Measurements from ENCODE around the gene FAM120A.

Gene FAM120A

DNA sequence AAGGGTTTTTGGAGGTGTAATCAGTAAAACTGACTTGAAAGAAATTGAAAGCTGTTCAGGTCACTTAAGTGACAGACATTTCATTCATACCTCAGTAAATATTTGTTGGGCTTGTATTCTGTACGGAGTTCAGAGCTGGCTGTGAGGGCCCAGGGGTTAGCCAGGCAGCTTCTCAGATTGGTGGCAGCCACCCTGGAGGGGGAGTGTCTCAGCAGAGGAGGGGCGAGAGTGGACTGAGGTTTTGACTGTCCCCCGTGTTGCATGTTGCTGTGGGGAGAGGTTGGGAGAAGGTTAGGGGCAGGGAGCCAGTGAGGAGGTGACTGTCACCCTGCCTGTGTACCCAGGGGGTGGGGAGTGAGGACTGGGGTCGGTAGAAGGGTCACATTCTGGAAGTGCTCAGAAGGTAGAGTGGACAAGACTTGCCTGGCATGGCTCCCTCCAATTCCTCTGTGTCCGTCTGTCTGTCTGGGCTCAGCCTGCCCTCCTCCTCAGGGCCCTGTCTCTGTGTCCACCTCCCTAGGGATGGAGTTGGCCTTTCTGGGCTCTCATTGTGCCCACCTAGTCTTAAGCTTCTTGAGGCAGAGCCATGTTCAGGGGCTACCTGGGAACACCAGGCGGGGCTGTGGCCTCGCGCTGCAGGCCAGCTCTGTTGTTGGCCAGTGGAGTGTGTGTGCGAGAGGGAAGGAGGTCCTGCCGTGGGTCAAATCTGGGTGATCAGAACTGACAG, 129.3 kb downstream of the FAM120A start:
- peaks cover 41 to 44% of the 10 kb centered on the region in 2 donors for H3K4me1 ChIP-seq (ENCODE audit: control insufficient read depth in 1 of 2, insufficient read depth in 2 of 2, low read length in 2 of 2)
- H3K9me3 ChIP-seq (ENCODE audit: control insufficient read depth in 1 of 2, low read length in 2 of 2), result peaks cover 0 to 6% of the 10 kb centered on the region in 2 donors
- no peak overlapping the region for H3K27ac ChIP-seq (ENCODE audit: low read depth, low read length)
- no peak overlapping the region for H3K9ac ChIP-seq (ENCODE audit: low read depth in 1 of 2, low read length in 2 of 2)
- no peaks in the 10 kb centered on the region for H3K27me3 ChIP-seq (ENCODE audit: control insufficient read depth in 1 of 2, insufficient read depth in 2 of 2, low read length in 2 of 2)
- no peaks in the 10 kb centered on the region for H3K36me3 ChIP-seq (ENCODE audit: control insufficient read depth in 1 of 2, insufficient read depth in 2 of 2, low read length in 2 of 2)
- H3K4me3 ChIP-seq (ENCODE audit: low read depth in 1 of 2, low read length in 2 of 2), result no peak overlapping the region

DNA sequence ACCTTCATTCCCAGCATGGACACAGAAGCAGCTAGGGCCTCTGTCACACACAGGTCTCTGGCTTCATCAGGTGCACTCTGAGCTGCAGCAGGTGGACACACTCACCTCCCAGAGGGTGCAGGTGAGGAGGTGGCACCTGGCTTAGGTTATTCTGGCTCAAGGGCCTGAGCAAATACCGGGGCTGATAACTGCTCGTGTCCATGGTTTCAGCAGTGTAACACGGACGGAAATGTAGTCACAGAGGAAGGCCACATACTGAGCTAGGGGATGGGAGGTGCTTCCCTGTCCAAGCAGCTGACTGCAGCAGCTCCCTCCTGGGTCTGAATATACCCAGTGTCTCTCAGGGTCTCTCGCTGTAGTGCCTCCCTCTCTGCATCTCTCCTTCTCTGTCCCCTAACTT, 130.6 kb downstream of the FAM120A start:
- peaks cover 42 to 44% of the 10 kb centered on the region in 2 donors for H3K4me1 ChIP-seq (ENCODE audit: control insufficient read depth in 1 of 2, insufficient read depth in 2 of 2, low read length in 2 of 2)
- H3K4me3 ChIP-seq (ENCODE audit: low read depth in 1 of 2, low read length in 2 of 2), result no peak overlapping the region
- H3K9me3 ChIP-seq (ENCODE audit: control insufficient read depth in 1 of 2, low read length in 2 of 2), result peaks cover 0 to 6% of the 10 kb centered on the region in 2 donors
- H3K27ac ChIP-seq (ENCODE audit: low read depth, low read length), result no peak overlapping the region
- H3K36me3 ChIP-seq (ENCODE audit: control insufficient read depth in 1 of 2, insufficient read depth in 2 of 2, low read length in 2 of 2), result no peaks in the 10 kb centered on the region
- H3K9ac ChIP-seq (ENCODE audit: low read depth in 1 of 2, low read length in 2 of 2), result no peak overlapping the region
- no peaks in the 10 kb centered on the region for H3K27me3 ChIP-seq (ENCODE audit: control insufficient read depth in 1 of 2, insufficient read depth in 2 of 2, low read length in 2 of 2)

DNA sequence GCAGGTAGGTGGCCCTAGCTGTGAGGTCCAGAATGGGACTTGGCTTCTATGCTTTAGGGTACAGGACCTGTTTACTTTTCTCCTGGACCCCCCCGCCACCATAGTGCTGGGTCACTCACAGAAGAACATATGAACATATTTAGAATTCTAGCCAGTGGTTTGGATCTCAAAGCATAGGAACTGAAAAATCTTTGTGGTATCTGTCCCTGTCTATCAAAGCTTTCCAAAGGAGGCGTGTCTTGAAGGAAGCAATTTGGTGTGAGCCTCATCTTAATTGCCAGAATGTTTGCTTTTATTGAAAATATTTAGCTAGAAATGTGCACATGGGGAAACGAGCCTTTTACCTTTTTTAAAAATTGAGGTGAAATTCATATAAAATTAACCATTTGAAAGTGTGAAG, 131.1 kb downstream of the FAM120A start:
- H3K9me3 ChIP-seq (ENCODE audit: control insufficient read depth in 1 of 2, low read length in 2 of 2), result peaks cover 0 to 6% of the 10 kb centered on the region in 2 donors
- H3K27ac ChIP-seq (ENCODE audit: low read depth, low read length), result no peak overlapping the region
- no peaks in the 10 kb centered on the region for H3K36me3 ChIP-seq (ENCODE audit: control insufficient read depth in 1 of 2, insufficient read depth in 2 of 2, low read length in 2 of 2)
- H3K4me3 ChIP-seq (ENCODE audit: low read depth in 1 of 2, low read length in 2 of 2), result no peak overlapping the region
- no peaks in the 10 kb centered on the region for H3K27me3 ChIP-seq (ENCODE audit: control insufficient read depth in 1 of 2, insufficient read depth in 2 of 2, low read length in 2 of 2)
- no peak overlapping the region for H3K9ac ChIP-seq (ENCODE audit: low read depth in 1 of 2, low read length in 2 of 2)
- peaks cover 41 to 42% of the 10 kb centered on the region in 2 donors for H3K4me1 ChIP-seq (ENCODE audit: control insufficient read depth in 1 of 2, insufficient read depth in 2 of 2, low read length in 2 of 2)

DNA sequence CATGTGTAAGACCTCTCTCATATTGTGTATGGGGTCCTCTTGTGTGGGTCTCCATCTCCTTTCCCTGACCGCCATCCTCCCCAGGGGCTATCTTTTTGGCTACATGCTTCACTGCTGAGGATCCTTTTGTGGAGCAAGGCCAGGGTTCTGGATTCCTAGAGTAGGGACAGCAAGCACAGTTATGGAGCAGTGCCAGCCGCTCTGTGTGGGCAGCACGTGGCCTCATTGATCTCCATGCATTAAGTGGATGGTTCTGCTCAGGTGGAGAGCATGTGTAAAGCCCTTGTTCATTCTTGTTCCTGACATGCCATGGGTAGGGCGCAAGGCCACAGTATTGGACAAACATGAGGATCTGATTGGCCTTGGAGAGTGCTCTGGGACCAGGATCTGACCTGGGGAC, 133.8 kb downstream of the FAM120A start:
- Histone ChIP-seq H3K4me1 (ENCODE audit: control insufficient read depth in 1 of 2, insufficient read depth in 2 of 2, low read length in 2 of 2) (peaks cover 32% of the 10 kb centered on the region in 2 donors), H3K9ac (ENCODE audit: low read depth in 1 of 2, low read length in 2 of 2) (no peak overlapping the region)

DNA sequence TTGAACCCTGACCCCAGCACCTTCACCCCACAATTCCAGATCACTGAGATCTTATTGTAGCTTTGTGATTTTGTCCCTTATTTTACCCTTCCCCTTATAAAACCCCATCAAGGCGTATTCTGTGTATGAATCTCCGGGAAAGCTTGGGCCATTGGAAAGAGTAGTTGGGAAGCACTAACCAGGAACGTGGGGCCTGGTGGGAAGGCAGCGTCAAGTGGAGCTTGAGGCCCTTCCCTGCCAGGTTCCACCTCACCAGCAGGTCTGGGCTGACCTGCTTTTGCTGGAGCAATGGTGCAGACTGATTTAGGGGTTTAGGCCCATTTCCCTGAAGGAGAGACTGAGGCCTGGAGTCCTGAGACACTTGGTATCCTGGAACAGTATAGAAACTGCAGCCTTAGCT, 134.2 kb downstream of the FAM120A start:
- H3K27me3 ChIP-seq (ENCODE audit: control insufficient read depth in 1 of 2, insufficient read depth in 2 of 2, low read length in 2 of 2), result no peaks in the 10 kb centered on the region
- no peak overlapping the region for H3K27ac ChIP-seq (ENCODE audit: low read depth, low read length)
- H3K9me3 ChIP-seq (ENCODE audit: control insufficient read depth in 1 of 2, low read length in 2 of 2), result peaks cover 0 to 6% of the 10 kb centered on the region in 2 donors
- no peaks in the 10 kb centered on the region for H3K36me3 ChIP-seq (ENCODE audit: control insufficient read depth in 1 of 2, insufficient read depth in 2 of 2, low read length in 2 of 2)
- H3K4me3 ChIP-seq (ENCODE audit: low read depth in 1 of 2, low read length in 2 of 2), result no peak overlapping the region
- no peak overlapping the region for H3K9ac ChIP-seq (ENCODE audit: low read depth in 1 of 2, low read length in 2 of 2)
- H3K4me1 ChIP-seq (ENCODE audit: control insufficient read depth in 1 of 2, insufficient read depth in 2 of 2, low read length in 2 of 2), result peaks cover 27 to 31% of the 10 kb centered on the region in 2 donors

More for the DNA sequence above, 133.8 kb downstream of the FAM120A start:
- Histone ChIP-seq H3K9me3 (ENCODE audit: control insufficient read depth in 1 of 2, low read length in 2 of 2) (peaks cover 0 to 6% of the 10 kb centered on the region in 2 donors), H3K36me3 (ENCODE audit: control insufficient read depth in 1 of 2, insufficient read depth in 2 of 2, low read length in 2 of 2) (no peaks in the 10 kb centered on the region), H3K27me3 (ENCODE audit: control insufficient read depth in 1 of 2, insufficient read depth in 2 of 2, low read length in 2 of 2) (no peaks in the 10 kb centered on the region), H3K27ac (ENCODE audit: low read depth, low read length) (no peak overlapping the region), H3K4me3 (ENCODE audit: low read depth in 1 of 2, low read length in 2 of 2) (no peak overlapping the region)

DNA sequence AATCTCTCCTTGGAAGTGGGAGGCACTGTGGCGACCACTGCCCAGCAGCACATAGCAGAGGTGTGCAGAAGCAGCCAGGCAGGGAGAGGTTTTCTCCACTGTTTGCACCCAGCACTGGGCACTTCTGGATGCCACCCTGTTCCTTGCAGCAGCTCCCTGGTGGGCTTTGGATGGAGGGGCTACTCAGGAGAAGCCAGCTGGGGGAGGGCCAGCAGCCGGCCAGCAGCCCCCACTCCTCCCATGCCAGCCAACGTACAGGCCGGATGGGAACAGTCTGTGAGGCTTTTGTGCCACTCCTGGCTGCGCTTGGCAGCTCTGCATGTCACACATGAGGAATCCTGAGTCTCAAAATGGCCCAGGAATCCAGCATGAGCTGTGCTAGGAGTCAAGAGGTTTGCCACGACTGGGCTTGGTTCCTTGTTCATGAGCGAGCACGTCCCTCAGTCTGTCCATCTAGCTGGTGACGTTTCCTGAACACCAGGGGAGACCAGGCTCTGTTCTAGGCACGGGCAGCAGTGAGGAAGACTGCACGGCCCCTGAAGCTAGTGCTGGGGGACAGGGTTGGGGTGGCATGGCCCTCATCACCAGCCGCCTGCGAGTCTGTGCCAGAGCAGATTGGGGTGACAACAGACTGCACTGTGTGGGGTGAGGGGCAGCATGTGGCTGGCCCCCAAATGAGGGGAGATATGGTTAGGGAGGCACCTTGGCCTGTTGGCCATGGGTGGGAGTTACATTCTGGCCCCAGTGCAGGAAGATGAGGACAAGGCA, 135.0 kb downstream of the FAM120A start:
- no peaks in the 10 kb centered on the region for H3K27me3 ChIP-seq (ENCODE audit: control insufficient read depth in 1 of 2, insufficient read depth in 2 of 2, low read length in 2 of 2)
- H3K36me3 ChIP-seq (ENCODE audit: control insufficient read depth in 1 of 2, insufficient read depth in 2 of 2, low read length in 2 of 2), result no peaks in the 10 kb centered on the region
- no peak overlapping the region for H3K9ac ChIP-seq (ENCODE audit: low read depth in 1 of 2, low read length in 2 of 2)
- H3K27ac ChIP-seq (ENCODE audit: low read depth, low read length), result no peak overlapping the region
- H3K4me3 ChIP-seq (ENCODE audit: low read depth in 1 of 2, low read length in 2 of 2), result no peak overlapping the region
- H3K9me3 ChIP-seq (ENCODE audit: control insufficient read depth in 1 of 2, low read length in 2 of 2), result peaks cover 0 to 6% of the 10 kb centered on the region in 2 donors
- H3K4me1 ChIP-seq (ENCODE audit: control insufficient read depth in 1 of 2, insufficient read depth in 2 of 2, low read length in 2 of 2), result peaks cover 20 to 23% of the 10 kb centered on the region in 2 donors

DNA sequence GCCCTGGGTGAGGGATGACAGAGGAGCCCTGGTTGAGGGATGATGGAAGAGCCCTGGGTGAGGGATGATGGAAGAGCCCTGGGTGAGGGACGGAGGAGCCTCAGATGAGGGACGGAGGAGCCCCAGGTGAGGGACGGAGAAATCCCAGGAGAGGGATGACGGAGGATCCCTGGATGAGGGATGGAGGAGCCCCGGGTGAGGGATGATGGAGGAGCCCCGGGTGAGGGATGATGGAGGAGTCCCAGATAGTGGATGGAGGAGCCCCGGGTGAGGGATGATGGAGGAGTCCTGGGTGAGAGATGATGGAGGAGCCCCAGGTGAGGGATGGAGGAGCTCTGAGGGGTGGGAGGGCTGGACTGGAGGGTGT, 135.8 kb downstream of the FAM120A start:
- Histone ChIP-seq H3K27me3 (ENCODE audit: control insufficient read depth in 1 of 2, insufficient read depth in 2 of 2, low read length in 2 of 2) (no peaks in the 10 kb centered on the region), H3K4me3 (ENCODE audit: low read depth in 1 of 2, low read length in 2 of 2) (no peak overlapping the region), H3K4me1 (ENCODE audit: control insufficient read depth in 1 of 2, insufficient read depth in 2 of 2, low read length in 2 of 2) (peaks cover 12 to 15% of the 10 kb centered on the region in 2 donors), H3K27ac (ENCODE audit: low read depth, low read length) (no peak overlapping the region), H3K9me3 (ENCODE audit: control insufficient read depth in 1 of 2, low read length in 2 of 2) (peaks cover 0 to 6% of the 10 kb centered on the region in 2 donors), H3K9ac (ENCODE audit: low read depth in 1 of 2, low read length in 2 of 2) (no peak overlapping the region), H3K36me3 (ENCODE audit: control insufficient read depth in 1 of 2, insufficient read depth in 2 of 2, low read length in 2 of 2) (no peaks in the 10 kb centered on the region)

DNA sequence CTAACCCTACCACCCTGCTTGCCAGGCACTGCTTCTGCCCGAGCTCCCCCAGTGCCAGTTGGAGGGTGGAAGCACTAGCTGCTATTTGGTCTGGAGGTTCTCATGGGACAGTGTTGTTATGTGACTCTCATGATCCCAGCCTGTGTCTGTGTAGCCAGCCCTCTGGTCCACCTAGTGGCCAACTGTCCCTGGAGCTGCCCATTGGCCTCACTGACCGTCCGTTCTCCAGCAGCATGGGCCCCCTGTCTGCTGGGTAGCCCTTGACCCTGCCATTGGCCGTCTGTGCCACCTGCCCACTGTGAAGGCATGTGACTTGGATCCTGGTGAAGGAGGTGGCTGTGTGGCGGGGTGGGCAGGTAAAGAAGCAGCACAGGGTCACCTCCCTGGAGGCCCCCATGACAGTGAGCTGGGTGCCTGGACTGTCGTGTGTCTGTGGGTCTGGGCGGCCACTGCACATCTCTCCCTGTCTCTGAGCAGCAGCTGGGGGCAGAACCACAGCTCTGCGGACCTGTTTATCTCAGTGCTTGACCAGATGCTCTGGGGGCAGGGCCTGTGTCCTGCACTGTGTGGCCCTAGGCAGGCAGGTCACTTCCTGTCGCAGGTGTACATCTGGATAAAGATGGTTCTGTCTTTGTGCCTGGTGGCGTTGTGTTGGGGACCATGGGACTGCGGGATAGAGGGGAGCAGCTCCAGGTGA, 136.3 kb downstream of the FAM120A start:
- no peak overlapping the region for H3K9ac ChIP-seq (ENCODE audit: low read depth in 1 of 2, low read length in 2 of 2)
- H3K36me3 ChIP-seq (ENCODE audit: control insufficient read depth in 1 of 2, insufficient read depth in 2 of 2, low read length in 2 of 2), result no peaks in the 10 kb centered on the region
- no peak overlapping the region for H3K4me3 ChIP-seq (ENCODE audit: low read depth in 1 of 2, low read length in 2 of 2)
- H3K9me3 ChIP-seq (ENCODE audit: control insufficient read depth in 1 of 2, low read length in 2 of 2), result peaks cover 0 to 6% of the 10 kb centered on the region in 2 donors
- no peak overlapping the region for H3K27ac ChIP-seq (ENCODE audit: low read depth, low read length)
- H3K27me3 ChIP-seq (ENCODE audit: control insufficient read depth in 1 of 2, insufficient read depth in 2 of 2, low read length in 2 of 2), result no peaks in the 10 kb centered on the region
- H3K4me1 ChIP-seq (ENCODE audit: control insufficient read depth in 1 of 2, insufficient read depth in 2 of 2, low read length in 2 of 2), result peaks cover 7 to 10% of the 10 kb centered on the region in 2 donors

DNA sequence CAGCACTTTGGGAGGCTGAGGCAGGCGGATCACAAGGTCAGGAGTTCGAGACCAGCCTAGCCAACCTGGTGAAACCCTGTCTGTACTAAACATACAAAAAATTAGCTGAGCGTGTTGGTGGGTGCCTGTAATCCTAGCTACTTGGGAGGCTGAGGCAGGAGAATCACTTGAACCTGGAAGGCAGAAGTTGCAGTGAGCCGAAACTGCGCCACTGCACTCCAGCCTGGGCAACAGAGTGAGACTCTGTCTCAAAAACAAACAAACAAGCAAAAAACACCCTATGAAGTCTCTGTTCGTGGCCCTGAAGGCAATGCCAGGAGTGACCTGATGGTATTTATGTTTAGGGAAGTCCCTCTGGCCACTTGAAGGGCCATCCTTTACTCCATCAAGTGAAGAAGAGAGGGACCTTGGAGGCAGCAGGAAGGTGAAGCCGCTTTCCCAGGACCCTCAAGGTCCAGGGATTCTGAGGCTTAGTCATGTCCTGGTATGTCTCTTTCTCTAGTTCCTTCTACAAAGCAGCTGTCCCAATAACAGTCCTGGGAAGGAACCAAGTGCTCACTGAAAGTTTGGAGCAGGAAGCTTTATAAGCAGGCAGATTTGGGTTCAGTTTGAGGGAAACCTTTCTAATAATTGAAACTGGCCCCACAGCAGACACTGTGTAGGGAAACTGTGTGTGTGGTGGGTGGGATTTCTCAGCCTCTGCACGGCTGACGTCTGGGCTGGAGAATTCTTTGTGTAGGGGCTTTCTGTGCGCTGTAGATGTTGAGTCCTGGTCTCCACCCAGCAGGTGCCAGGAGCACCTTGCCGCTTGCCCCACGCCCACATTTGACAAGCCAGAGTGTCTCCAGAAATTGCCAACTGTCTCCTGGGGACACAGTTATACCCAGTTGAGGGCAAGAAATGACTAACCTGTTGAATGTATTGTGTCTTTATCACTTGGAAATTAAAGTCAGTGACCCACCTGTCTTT, 137.4 kb downstream of the FAM120A start:
- Histone ChIP-seq H3K9ac (ENCODE audit: low read depth in 1 of 2, low read length in 2 of 2) (no peak overlapping the region), H3K9me3 (ENCODE audit: control insufficient read depth in 1 of 2, low read length in 2 of 2) (peaks cover 0 to 6% of the 10 kb centered on the region in 2 donors), H3K4me3 (ENCODE audit: low read depth in 1 of 2, low read length in 2 of 2) (no peak overlapping the region), H3K27me3 (ENCODE audit: control insufficient read depth in 1 of 2, insufficient read depth in 2 of 2, low read length in 2 of 2) (no peaks in the 10 kb centered on the region), H3K4me1 (ENCODE audit: control insufficient read depth in 1 of 2, insufficient read depth in 2 of 2, low read length in 2 of 2) (peaks cover 11 to 13% of the 10 kb centered on the region in 2 donors), H3K27ac (ENCODE audit: low read depth, low read length) (no peak overlapping the region), H3K36me3 (ENCODE audit: control insufficient read depth in 1 of 2, insufficient read depth in 2 of 2, low read length in 2 of 2) (no peaks in the 10 kb centered on the region)

All from duodenal mucosa (tissue), 2 donors.